PC-9 (cell line): Measurements from ENCODE around the gene CENPV. TPM values are rescaled to one million over a fixed set of nuclear protein-coding genes. Genes with fewer than 3 reads are reported as not detected.
"Not testable (repeated sequence)": the region's sequence is repeated elsewhere in the genome, so short reads cannot be mapped to it uniquely, and the experiment has no call there.

ENCODE experiments used
- BruUV-seq: library from RNA; stranded (reverse); fragments of 400-500 nt; replicated peaks from 2 replicates; lab custom pipeline; 2021; lab: Mats Ljungman, UMichigan
- CTCF ChIA-PET: fragments of 300-600 bp; sonication (Branson Sonifier 250); formaldehyde crosslinking; loops from one replicate; lab custom pipeline; 2022; ENCODE audit warnings: antibody characterized with exemption; lab: Charles Lee
- POLR2A ChIA-PET: fragments of 300-600 bp; sonication (Branson Sonifier 250); formaldehyde crosslinking; loops from one replicate; lab custom pipeline; 2022; ENCODE audit warnings: antibody characterized with exemption; ENCODE audit not compliant: unreplicated experiment; lab: Charles Lee
- DNase-seq, 2 experiments: peaks; one replicate each; pipeline versions ENCODE4 v3.0.0 to v3.0.0-alpha.2; 2015 to 2022; ENCODE audit warnings: mixed read lengths in 1 of 2
- H2AFZ ChIP-seq: fragments of 200-600 bp; sonication (generic); 2 replicates; pipeline ENCODE4 v1.8.1; 2017; ENCODE audit warnings: antibody characterized with exemption
- H3F3A ChIP-seq: fragments of 200-600 bp; sonication (generic); 2 replicates; pipeline ENCODE4 v1.8.1; 2017; ENCODE audit warnings: antibody characterized with exemption, mild to moderate bottlenecking, low read depth; ENCODE audit not compliant: insufficient read depth
- H3K27ac ChIP-seq: fragments of 200-600 bp; sonication (generic); 2 replicates; pipeline ENCODE4 v1.6.1; 2016; ENCODE audit warnings: mixed run types
- H3K27me3 ChIP-seq: fragments of 200-600 bp; sonication (generic); 2 replicates; pipeline ENCODE4 v1.6.1; 2016; ENCODE audit warnings: low read depth, mixed run types; ENCODE audit not compliant: insufficient read depth
- H3K36me3 ChIP-seq: fragments of 200-600 bp; sonication (generic); 2 replicates; pipeline ENCODE4 v1.6.1; 2016; ENCODE audit warnings: low read depth, mixed run types
- H3K4me1 ChIP-seq: fragments of 200-600 bp; sonication (generic); replicated peaks from 2 replicates; pipeline ENCODE4 v1.6.1; 2016; ENCODE audit warnings: mixed run types; ENCODE audit not compliant: insufficient read depth
- H3K4me2 ChIP-seq: fragments of 200-600 bp; sonication (generic); 2 replicates; pipeline ENCODE4 v1.6.1; 2017; ENCODE audit warnings: mixed run types
- H3K4me3 ChIP-seq: fragments of 200-600 bp; sonication (generic); 2 replicates; pipeline ENCODE4 v1.6.1; 2016; ENCODE audit warnings: mixed run types
- H3K79me2 ChIP-seq: fragments of 200-600 bp; sonication (generic); 2 replicates; pipeline ENCODE4 v1.6.1; 2017; ENCODE audit warnings: low read depth, mixed run types
- H3K9me2 ChIP-seq: fragments of 200-600 bp; sonication (generic); 2 replicates; pipeline ENCODE4 v1.8.1; 2017; ENCODE audit warnings: mild to moderate bottlenecking; ENCODE audit not compliant: insufficient read depth
- H3K9me3 ChIP-seq: fragments of 200-600 bp; sonication (generic); 2 replicates; pipeline ENCODE4 v1.8.1; 2016; ENCODE audit warnings: low read depth; ENCODE audit not compliant: insufficient read depth
- H4K20me1 ChIP-seq: fragments of 200-600 bp; sonication (generic); 2 replicates; pipeline ENCODE4 v1.8.1; 2017; ENCODE audit not compliant: insufficient read depth
- CTCF ChIP-seq: fragments of 200-600 bp; sonication (generic); conservative IDR thresholded peaks from 2 replicates; pipeline ENCODE4 v1.6.1; 2017; ENCODE audit warnings: mixed run types, antibody characterized with exemption, mild to moderate bottlenecking, moderate library complexity
- EZH2 ChIP-seq: fragments of 200-600 bp; sonication (generic); IDR thresholded peaks from 2 replicates; pipeline ENCODE4 v1.8.0; 2017; ENCODE audit warnings: antibody characterized with exemption, low read depth
- intact Hi-C: fragments of 100-400 bp; cut with micrococcal nuclease; formaldehyde crosslinking; loops from one replicate; pipeline ENCODE4 v1.10.0; 2022; ENCODE audit not compliant: unreplicated experiment
- total RNA-seq: library from RNA; stranded (reverse); gene quantifications from 2 replicates; pipeline ENCODE4 v1.2.3, GENCODE V29; 2021

CENPV gene
- total RNA-seq, 1 experiment from 2014 or later, result 12.6 TPM

GRCh38 chr17:16297367-16298139 lies 55.7 kb downstream of the CENPV start:
- H3K36me3 ChIP-seq, result no peaks in the 10 kb centered on the region
- ChIA-PET CTCF (no interaction called here), POLR2A (interaction anchor here (0.6 kb wide), 1 partner anchor 1301 kb away, joined by 10 read pairs; no protein-coding TSS in a partner anchor)
- BruUV-seq, result no TSS peak
- H3K9me3 ChIP-seq, result no peaks in the 10 kb centered on the region
- H3K79me2 ChIP-seq, result no peaks in the 10 kb centered on the region
- H3K4me2 ChIP-seq, result no peak overlapping the region
- no peak overlapping the region for H3K27ac ChIP-seq
- intact Hi-C loops, result no loop called here
- DNase-seq, result no peak
- no peak overlapping the region for H2AFZ ChIP-seq
- H3F3A ChIP-seq, result no peaks in the 10 kb centered on the region
- no peaks in the 10 kb centered on the region for H3K9me2 ChIP-seq
- H4K20me1 ChIP-seq, result no peaks in the 10 kb centered on the region
- peaks cover 12% of the 10 kb centered on the region for H3K4me1 ChIP-seq
- H3K4me3 ChIP-seq, result no peak overlapping the region
- no peak for TF ChIP-seq EZH2
- TF ChIP-seq CTCF, result no peak
- no peaks in the 10 kb centered on the region for H3K27me3 ChIP-seq

- H4K20me1 ChIP-seq, H3F3A ChIP-seq, H2AFZ ChIP-seq, H3K36me3 ChIP-seq, H3K9me2 ChIP-seq, H3K79me2 ChIP-seq, H3K4me3 ChIP-seq, H3K9me3 ChIP-seq, H3K27ac ChIP-seq, BruUV-seq, H3K27me3 ChIP-seq, intact Hi-C loops: not testable (repeated sequence)
- Histone ChIP-seq H3K4me1 (peaks cover 12% of the 10 kb centered on the region), H3K4me2 (peak overlapping the region; percentile 47; the same call in 1 of the 2 replicates)
- POLR2A ChIA-PET, result interaction anchor here (0.6 to 0.7 kb wide), 5 partner anchors 8 to 749 kb away, joined by 3 to 10 read pairs (median 7); no protein-coding TSS in a partner anchor
- peak; percentile 23 to 77 for DNase-seq
- CTCF ChIA-PET, result interaction anchor here (0.5 to 1.3 kb wide), 4 partner anchors 18 to 398 kb away, joined by 3 to 8 read pairs (median 4); no protein-coding TSS in a partner anchor
Measured at GRCh38 chr17:16296072-16296471, 57.2 kb downstream of the CENPV start.

- Histone ChIP-seq H3F3A (0 out of 2 replicates have a peak, but pooled peaks cover 2% of the 10 kb centered on the region), H3K79me2 (no peaks in the 10 kb centered on the region), H3K36me3 (no peaks in the 10 kb centered on the region), H3K4me2 (no peak overlapping the region), H3K9me3 (no peaks in the 10 kb centered on the region), H3K9me2 (no peaks in the 10 kb centered on the region), H3K27me3 (no peaks in the 10 kb centered on the region), H3K27ac (no peak overlapping the region), H3K4me3 (no peak overlapping the region), H3K4me1 (peaks cover 15% of the 10 kb centered on the region), H4K20me1 (no peaks in the 10 kb centered on the region), H2AFZ (no peak overlapping the region)
- TF ChIP-seq CTCF (no peak), EZH2 (no peak)
- DNase-seq, result no peak
- BruUV-seq, result no TSS peak
- CTCF ChIA-PET, result no interaction called here
- intact Hi-C loops, result no loop called here
- POLR2A ChIA-PET, result interaction anchor here (0.5 kb wide), 1 partner anchor 24 kb away, joined by 3 read pairs; no protein-coding TSS in a partner anchor
Measured at GRCh38 chr17:16294560-16294959, 58.7 kb downstream of the CENPV start.
